SKM-1 treated with dmso at 0.1 percent for 144 hours (cell line): ENCODE results near the gene GLS.
A peak's percentile ranks its signal among the peaks of the same experiment; 100 is the strongest.
"Not testable (repeated sequence)": the region's sequence is repeated elsewhere in the genome, so short reads cannot be mapped to it uniquely, and the experiment has no call there.

Experiments used
- DNase-seq: peaks from one replicate; lab custom pipeline; 2025; ENCODE audit not compliant: unreplicated experiment; lab: John Stamatoyannopoulos, UW

The GLS gene

DNA sequence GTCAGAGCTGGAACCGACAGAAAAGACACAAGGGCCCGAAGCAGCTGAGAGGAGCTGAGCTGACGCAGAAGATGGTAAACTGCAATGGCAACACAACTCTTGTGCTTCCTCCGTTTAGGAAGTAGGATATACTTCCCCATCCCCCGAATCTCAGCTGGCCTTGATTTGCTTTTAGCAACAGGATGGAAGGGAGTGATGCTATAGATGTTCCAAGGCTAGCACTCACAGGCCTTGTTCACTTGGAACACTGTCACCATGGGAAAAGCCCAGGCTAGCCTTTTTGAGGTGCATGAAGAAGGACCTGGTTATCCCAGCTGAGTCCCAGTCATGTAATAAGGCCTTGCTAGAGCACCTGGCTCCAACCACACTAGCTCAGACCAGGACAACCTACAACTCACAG, 107.3 kb downstream of the GLS start:
- DNase-seq, result no peak

DNA sequence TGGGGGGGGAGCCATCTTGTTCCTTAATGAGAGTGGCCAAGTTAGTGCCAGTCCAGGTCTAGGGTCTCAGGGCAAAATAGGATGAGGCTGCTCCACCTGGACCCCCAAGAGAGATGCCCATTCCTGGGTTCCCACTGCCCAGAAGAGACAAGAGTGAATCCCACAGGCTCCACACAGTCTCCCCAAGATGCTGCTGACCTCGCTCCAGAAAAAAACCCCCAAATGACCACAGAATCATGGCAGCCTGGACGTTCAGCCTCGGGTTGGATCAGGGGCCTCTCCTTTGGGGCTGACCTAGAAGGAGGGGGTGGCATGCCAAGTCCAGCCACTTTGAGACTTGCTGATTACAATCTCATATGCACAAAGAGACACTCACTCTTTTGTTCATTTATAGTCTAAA, 108.3 kb downstream of the GLS start:
- DNase-seq, result no peak

GRCh38 chr2:190990132-190990531, 109.5 kb downstream of the GLS start:
- no peak for DNase-seq

- DNase-seq, result no peak
Measured at GRCh38 chr2:190993292-190993643, 112.6 kb downstream of the GLS start.

GRCh38 chr2:190994148-190994547, 113.5 kb downstream of the GLS start:
- DNase-seq, result no peak

- not testable (repeated sequence) for DNase-seq
Measured at GRCh38 chr2:190995315-190995714, 114.7 kb downstream of the GLS start.

GRCh38 chr2:190996338-190996946, 115.8 kb downstream of the GLS start:
- DNase-seq, result peak; percentile 6

GRCh38 chr2:190996947-190997346, 116.3 kb downstream of the GLS start:
- peak; percentile 44 for DNase-seq

DNA sequence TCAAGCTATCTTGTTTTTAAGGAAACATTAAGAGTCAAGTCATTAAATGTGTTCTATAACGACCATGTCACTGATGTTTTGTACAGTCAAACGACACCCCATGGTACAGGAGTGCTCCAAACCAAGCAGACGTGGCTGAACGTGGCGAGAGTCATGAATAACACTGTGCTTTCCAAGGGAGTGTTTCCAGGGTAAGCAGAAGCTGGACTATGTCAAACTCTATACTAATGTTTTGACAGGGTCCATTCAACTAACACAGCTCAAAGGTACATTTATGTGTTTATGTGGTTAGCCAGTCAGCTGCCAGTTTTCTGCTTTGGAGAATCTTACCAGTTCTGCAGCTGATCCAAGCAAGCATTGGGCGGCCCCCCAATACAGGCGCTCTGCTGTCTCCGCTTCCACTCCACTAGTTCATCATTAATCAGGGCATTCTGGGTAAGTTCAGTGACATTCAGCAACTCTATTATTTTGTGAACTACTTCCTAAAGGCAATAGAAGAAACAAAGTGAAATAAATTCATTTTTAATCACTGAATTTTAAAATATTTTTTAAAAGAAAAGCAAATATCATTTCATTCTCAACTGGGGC, 117.0 kb downstream of the GLS start:
- no peak for DNase-seq

DNA sequence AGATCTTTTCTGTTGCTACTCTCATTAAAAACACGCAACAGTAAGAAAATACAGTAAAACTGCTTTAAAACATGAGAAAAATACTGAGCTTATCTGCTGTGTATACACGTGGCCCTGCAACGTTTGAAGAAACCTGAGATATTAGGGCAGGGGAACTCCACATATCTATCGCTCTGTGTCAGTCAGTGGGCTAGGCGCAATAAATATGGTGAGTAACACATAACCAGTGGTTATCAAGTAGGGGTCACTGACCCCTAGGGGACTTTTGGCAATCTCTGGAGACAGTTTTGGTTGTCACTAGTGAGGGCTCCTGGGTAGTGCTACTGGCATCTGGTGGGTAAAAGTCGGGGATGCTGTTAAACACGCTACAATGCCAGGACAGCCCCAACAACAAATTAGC, 118.4 kb downstream of the GLS start:
- no peak for DNase-seq

GRCh38 chr2:190999949-191000665, 119.5 kb downstream of the GLS start:
- DNase-seq, result no peak

GRCh38 chr2:191001032-191001431, 120.4 kb downstream of the GLS start:
- no peak for DNase-seq

DNA sequence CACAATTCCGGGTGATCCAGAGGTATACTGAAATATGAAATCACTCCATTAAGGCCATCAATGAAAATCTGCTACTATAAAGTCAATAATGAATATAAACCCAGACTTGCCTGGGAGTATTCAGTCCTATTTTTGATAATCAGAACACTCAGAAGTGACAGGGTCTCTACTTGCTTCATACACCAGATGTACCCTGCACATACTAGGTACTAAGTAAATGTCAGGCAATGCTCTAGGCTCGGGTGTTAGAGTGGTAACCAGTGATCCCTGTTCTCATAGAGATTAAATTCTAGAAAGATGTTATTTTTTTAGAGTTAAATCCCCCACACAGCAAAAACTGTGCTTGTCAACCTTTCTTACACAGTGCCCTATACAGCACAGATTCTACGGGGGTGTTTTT, 121.0 kb downstream of the GLS start:
- DNase-seq, result no peak

- no peak for DNase-seq
Measured at GRCh38 chr2:191003405-191004309, 123.0 kb downstream of the GLS start.

DNA sequence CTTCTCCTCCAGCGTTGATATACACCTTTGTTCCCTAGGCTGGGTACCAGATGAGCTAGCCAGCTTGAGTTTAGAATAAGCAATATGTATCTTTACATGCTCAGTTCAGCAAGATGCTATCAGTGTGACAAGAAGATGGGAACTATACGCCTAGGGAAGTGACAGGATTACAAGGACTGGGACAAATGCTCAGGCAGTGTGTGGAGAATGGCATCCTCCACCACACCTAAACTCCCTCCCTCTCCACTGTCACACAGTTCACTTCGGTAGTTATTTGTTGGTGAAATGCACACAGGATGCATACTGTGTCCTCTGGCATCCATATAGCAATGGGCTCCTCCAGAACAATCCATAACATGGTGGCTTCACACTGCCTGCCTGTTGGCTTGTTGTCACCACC, 125.7 kb downstream of the GLS start:
- DNase-seq, result no peak

DNA sequence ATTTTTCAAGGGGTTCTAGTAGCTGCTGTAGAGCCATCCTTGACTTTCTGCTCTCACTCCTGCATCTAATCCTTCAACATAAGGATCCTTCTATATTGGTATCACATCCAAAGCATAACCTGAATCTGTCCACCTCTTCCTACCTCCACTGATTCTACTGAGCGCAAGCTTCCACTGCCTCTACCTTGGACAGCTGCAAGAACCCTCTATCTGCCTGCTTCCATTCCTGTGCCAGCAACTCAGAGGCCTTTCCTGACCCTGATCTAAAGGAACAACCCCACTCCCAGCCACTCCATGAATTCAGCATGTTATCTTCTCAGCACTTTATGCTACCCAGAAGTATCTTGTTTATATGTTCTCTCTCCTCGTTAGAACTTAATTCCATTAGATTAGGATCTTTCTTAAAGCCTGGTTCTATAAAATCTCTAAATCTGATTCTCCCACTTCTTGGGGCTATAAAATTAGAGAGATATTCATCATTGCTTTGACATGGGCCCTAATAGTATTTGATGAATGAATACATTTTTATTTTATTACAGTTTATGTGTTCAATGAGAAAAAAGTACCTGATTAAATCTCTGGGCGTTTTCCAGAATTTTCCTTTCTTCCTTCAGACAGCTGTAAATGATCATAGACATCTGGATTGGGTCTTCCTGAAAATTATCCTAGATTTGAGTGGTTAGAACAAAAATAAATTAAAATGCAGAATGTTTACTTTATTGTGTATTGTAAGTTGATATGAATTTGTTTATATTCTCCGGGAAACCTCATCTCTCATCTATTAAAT, 126.6 kb downstream of the GLS start:
- no peak for DNase-seq

- no peak for DNase-seq
Measured at GRCh38 chr2:191008286-191008685, 127.7 kb downstream of the GLS start.

GRCh38 chr2:191009541-191010374, 129.1 kb downstream of the GLS start:
- DNase-seq, result no peak

GRCh38 chr2:191010887-191011885, 130.6 kb downstream of the GLS start:
- DNase-seq, result no peak
